ENCODE measurements around the gene CPVL.
A peak's percentile ranks its signal among the peaks of the same experiment; 100 is the strongest.

CPVL gene

GRCh38 chr7:29154076-29154475 is 7.7 kb upstream of the CPVL start:
- no peak for DNase-seq

GRCh38 chr7:29150856-29151255 is 4.5 kb upstream of the CPVL start:
- DNase-seq = peak; percentile 98

- no peak for DNase-seq
These were observed 2.7 kb upstream of the CPVL start for GRCh38 chr7:29149036-29149435.

DNA sequence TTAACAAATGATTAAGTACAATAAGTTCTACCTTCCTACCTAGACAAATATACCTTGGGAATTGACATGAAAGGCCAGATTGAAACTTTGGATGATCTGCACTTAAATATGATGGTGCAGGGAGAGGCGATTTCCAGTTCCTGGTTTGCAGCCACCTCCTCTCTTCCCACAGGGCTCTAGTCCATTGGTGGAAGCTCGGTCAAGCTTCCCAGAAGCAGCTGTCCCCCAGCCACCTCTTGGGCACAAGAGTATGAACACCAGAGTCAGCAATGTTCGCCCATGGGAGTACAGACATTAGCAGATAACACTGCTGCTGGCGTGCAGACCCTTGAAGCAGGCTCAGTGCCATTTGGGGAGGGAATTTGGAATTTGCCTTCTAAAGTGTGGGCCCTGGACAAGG is 1.5 kb upstream of the CPVL start:
- DNase-seq = peak; percentile 29

DNA sequence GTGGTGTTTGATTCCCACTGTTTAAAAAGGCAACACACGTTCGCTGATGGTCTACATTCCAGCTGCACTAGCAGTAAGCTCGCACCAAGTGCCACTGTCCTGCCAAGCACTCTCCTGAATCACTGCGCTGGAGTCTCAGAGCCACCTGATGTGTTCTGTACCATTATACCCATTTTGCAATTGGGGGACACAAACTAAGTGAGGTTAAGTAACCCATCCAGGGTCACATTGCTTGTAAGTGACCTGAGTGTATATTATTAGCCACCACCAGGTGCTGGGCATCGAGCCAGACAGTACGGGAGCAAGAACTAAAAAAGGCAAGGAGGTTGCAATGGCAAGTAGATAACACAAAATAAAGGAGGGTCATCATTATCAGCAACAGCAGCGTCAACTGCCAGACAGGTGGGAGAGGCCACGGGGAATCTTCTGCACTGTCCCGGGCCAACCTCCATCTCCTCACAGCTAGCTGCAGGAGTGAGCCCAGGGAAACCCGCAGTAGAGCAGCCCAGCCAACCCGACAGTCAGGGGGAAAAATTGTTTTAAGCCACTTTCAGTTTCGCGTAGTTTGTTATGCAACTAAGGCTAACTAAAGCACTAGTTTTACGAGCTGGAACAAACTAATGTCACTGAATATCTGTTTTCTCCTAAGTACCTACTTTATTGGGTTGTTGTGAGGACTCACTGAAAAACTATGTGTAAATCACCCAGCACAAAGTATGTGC is 712 bp upstream of the CPVL start:
- peak; percentile 74 for DNase-seq

DNA sequence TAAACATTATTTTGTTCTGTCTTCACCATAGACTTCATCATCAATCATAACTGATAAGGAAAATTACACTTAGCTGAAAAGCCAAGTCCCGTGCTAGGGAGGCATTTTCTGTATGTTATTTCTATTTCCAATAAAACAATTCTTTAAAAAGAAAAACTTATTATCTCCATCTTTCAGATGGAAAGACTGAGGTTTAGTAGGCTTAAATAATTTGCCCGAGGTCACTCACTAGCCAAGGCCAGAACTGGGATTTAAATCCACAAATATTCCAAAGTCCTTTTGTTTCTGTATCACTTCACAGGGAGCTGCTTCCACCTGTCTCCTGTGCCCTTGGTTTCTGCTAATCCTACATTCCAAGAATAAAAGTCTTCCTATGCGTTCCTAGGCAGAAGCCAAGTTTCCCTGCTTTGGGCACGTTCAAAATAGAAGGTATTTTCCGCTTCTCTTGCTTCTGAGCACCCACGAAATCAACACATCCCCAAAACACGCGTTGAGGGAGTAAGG is 732 bp downstream of the CPVL start:
- DNase-seq = no peak

DNA sequence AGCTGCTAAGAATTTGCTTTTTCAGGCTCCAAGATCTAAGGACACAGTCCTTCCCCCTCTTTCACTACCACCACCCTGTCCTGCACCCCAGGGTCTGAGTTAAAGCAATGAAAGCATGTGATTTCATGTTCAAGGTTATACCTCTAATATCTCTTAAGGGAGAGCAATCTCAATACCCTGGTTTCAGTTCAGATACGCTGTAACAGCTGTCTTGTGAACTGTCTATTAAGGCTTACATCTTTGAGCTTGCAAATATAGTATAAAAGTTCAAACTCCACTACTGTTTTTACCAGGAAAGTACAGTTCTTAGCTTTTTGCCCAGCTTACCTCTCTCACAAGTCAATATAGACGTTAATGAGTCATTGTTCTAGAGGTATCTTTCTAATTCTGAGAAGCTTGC is 2.6 kb downstream of the CPVL start:
- no peak for DNase-seq

GRCh38 chr7:29142021-29142727 is 4.2 kb downstream of the CPVL start:
- no peak for DNase-seq

- DNase-seq = peak; percentile 45
These were observed 5.4 kb downstream of the CPVL start for GRCh38 chr7:29140873-29141468.

DNA sequence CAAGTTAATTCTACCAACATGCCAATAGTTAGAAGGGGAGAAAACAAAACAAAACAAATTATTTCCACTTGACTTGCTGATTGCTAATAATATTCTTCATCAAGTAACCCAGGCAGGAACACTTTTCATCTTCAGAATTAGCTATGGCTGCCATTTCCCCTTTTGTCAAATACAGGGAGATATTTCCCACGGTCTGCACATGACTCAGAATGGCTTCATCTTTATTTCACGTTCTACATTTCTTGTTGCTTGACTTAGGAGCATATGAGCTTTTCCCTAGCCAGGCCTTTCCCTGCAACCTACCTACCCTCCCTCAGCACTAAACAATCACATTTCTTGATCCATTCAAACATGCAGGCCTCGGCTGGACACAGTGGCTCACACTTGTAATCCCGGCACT is 6.5 kb downstream of the CPVL start:
- no peak for DNase-seq

GRCh38 chr7:29139191-29139590 is 7.1 kb downstream of the CPVL start:
- DNase-seq = no peak

- no peak for DNase-seq
These were observed 7.7 kb downstream of the CPVL start for GRCh38 chr7:29138588-29138987.

GRCh38 chr7:29135846-29136245 is 10.5 kb downstream of the CPVL start:
- no peak for DNase-seq

DNA sequence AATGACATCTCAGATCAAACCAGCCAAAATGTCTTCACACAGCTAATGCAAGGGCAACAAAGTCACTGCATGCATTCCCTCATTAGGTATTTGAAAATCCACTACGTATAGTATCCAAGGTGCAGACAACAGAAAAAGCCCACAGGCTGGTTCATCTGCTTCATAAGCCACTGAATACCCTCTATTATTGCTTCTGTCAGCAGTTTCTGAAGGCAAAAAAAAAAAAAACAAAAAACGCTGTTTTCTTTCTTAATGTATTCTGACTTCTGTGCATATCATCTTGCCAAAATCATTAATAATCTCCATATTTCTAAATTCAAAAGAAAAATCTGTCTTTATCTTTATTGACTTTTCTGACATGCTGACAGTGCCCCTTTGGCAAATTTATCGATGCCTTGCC is 13.4 kb downstream of the CPVL start:
- DNase-seq = no peak

DNA sequence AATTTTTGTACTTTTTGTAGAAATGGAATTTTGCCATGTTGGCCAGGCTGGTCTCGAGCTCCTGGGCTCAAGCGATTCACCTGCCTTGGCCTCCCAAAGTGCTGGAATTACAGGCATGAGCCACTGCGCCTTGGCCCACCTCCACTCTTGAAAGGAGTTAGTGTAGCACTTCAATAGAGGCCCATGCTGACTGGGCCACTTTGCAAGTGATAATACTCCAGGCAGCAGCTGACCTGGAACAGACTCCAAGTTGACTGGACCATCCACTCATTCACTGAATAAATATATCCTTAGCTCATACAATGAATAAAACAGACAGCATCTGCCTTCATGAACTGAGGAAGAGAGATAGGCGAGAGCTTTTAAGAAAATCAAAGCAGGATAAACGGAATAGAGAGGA is 14.7 kb downstream of the CPVL start:
- no peak for DNase-seq

DNA sequence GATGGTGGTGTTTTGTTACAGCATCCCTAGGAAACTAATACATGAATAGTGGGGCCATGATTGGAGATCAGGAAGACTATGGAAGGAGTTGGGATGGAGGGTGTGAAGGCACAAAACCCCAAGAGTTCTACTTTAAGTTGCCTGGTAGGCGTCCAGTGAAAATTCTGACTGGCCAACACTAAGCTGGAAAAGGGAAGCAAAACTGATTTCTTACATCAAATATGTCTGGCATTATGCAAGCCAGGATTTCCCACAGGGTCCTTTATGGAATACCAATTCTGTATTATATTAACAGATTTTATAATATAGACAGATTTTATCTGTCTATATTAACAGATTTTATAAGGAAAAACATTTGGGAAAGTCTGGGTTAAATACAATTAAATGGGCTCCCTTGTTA is 16.2 kb downstream of the CPVL start:
- DNase-seq = no peak

DNA sequence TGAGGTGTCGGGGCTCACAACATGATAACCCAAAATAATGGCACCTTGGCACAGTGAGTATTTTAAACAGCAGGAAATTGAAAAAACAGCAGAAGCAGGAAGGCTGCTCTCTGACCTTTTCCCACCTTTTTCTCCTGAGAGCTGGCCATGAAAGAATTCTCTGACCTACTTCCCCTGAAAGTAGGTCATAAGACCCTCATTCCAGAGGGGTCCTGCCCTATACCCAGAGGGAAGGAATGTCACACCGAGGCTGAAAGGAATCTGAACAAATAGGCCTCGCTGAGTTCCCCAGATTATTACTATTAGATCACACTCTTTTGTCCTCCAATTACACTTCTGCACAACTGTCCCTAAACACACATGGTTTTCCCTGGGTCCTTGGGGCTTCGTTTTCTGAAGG is 18.8 kb downstream of the CPVL start:
- DNase-seq = peak; percentile 30

GRCh38 chr7:29126804-29127203 is 19.5 kb downstream of the CPVL start:
- peak; percentile 62 for DNase-seq

DNA sequence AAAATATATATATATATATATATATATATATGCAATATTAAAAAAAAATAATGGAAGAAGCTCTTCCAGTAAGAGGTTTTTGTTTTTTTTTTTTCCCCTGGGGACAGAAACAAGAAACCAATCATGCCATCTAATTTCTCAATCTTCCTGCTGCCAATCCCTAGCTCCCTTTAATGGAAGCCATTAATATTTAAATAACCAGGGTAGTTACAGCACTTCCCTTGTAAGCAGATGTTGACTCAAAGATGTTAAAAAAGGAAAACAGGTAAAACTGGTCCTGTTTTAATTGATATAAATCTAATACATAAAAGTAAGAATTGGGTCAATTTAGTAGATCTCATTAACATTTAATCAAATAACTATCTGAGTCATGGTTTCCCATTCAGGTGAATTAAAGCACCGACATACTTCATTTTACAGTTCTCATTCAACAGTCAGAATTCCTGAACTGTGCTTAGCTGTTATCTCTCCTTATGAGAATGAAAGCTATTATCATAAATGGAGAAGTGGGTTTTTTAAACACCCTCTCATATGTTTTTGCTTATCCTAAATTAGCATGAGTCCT is 22.6 kb downstream of the CPVL start:
- peak; percentile 50 for DNase-seq

DNA sequence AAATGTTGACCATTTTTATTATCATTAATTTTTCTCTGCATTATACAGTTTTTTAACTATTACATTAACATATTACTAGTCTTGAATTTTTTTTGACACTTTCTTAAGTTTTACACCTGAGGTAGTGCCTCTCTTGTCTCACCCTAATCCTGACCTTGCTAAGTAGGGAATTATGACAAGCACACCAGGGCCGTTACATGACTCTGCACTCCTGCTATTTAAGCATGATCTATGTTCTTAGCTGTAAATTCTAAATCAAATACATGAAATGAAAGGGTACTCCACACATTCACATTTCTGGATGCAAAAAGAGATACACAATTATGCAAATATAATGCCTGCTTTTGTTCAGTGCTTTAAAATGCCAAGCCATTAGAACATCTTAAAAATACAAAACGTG is 23.6 kb downstream of the CPVL start:
- DNase-seq = peak; percentile 33

GRCh38 chr7:29122081-29122480 is 24.3 kb downstream of the CPVL start:
- peak; percentile 72 for DNase-seq

DNA sequence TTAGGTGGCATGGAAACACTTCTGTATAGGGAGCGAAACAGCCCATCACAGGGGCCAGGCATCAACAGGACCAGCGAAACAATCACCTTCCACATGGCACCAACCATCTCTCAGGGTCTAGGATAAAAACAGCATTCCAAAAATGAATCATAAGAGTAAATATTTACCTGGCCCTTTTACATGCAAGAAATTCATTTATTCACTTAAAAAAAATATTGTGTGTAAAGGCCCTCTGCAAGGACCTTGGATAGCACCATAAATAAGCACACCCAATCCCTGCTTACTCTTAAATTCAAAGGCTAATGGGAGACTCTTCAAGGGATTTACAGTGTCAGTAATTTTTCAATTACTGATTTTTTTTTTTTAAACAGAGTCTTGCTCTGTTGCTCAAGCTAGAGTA is 25.4 kb downstream of the CPVL start:
- DNase-seq = no peak

DNA sequence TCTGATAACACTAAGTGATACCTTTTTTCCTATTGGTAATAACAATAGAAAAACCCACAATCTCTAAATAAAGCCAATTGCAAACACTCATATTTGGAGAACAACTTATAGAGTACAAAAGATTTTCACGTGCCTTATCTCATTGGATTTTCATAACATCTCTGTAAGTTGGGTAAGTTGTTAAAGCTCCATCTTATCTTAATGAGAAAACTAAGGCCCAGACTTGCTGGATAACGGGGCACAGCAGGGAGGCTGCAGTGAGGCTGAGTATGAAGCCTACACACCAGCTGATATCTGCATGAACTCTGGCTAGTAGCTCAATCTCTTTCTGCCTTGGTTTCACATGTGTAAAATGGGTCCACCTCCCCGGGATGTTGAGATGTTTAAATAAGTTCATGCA is 26.8 kb downstream of the CPVL start:
- DNase-seq = peak; percentile 31
